Chondrocyte (in vitro differentiated cells): ENCODE measurements around the gene USP5. TPM values are rescaled to one million over a fixed set of nuclear protein-coding genes. Genes with fewer than 3 reads are reported as not detected.
"Not testable (repeated sequence)": the region's sequence is repeated elsewhere in the genome, so short reads cannot be mapped to it uniquely, and the experiment has no call there.

ENCODE experiments used
- DNase-seq: peaks from one replicate; pipeline ENCODE4 v3.0.0; 2021; ENCODE audit warnings: mixed read lengths, low spot score
- H3K27ac Mint-ChIP-seq: one replicate; pipeline ENCODE4 v1.8.0; 2021; ENCODE audit warnings: mild to moderate bottlenecking, moderate library complexity, mixed read lengths; ENCODE audit not compliant: unreplicated experiment
- H3K27me3 Mint-ChIP-seq: 2 replicates; pipeline ENCODE4 v1.8.0; 2021; ENCODE audit warnings: low read depth, mixed read lengths
- H3K36me3 Mint-ChIP-seq: 2 replicates; pipeline ENCODE4 v1.8.0; 2021; ENCODE audit warnings: low read depth, mixed read lengths
- H3K4me1 Mint-ChIP-seq: 2 replicates; pipeline ENCODE4 v1.8.0; 2021; ENCODE audit warnings: low read depth, mild to moderate bottlenecking, mixed read lengths
- H3K4me3 Mint-ChIP-seq: one replicate; pipeline ENCODE4 v1.8.0; 2021; ENCODE audit warnings: mild to moderate bottlenecking, moderate library complexity, mixed read lengths; ENCODE audit not compliant: unreplicated experiment
- H3K9me3 Mint-ChIP-seq: 2 replicates; pipeline ENCODE4 v1.8.0; 2021; ENCODE audit warnings: low read depth, mixed read lengths
- total RNA-seq: library from RNA; stranded (reverse); gene quantifications from 3 replicates; pipeline ENCODE4 v1.2.1, GENCODE V29; 2021
- TF ChIP-seq, protein P1 (sequence below): fragments of 200-600 bp; sonication (generic); IDR thresholded peaks from 2 replicates; pipeline ENCODE4 v1.5.0; 2021; ENCODE audit warnings: antibody characterized with exemption, mild to moderate bottlenecking, moderate library complexity

Gene USP5
- total RNA-seq, 1 donor from 2014 or later = 106 TPM

DNA sequence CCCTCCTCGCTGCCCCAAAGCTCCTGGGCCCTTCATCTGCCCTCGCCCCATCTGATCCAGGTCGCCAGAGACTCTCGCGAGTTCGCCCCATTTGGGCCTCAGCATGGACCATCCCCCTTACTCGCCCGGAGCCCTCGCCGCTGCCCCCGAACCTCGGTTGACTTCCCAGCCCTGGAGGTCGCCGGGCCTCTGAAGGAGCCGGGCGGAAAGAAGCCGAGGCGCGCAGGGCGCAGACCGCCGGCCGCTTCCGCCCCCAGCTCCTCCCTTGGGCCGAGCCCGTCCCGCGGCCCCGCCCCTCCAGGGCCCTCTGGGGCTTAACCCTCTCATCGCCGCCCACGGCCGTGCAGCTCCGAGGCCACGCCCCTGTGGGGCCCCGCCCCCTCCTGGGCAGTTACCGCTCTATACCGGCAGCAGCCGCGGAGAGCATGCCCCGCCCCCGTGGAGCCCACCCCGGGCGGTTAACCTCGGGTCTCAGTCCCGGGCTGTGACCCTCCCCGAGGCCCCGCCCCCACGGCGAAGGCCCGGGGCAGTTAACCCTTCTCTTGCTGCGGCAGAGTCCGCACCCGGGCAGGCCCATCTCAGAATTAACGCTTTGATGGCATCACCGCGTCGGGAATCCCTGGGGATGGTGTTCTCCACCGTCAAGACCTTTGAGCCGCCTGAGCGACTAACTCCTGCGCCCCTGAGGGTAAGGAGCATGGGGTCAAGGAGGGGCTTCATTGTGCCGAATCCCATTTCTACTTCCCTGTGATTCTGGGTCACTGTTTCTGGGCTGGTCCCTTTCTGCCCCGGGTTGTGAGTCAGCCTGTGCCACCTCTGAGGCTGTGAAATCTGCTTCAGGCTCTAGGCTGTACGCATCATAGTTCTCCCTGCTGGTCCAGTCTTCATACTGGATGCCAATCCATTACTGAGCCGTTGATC lies 21.4 kb downstream of the USP5 start, which contains the start of gene SPSB2:
TSS of gene SPSB2 (minus strand) at position 210 of the 921 bp plus-strand sequence. CDS start 402 bp downstream, outside the sequence.
- Mint-ChIP-seq H3K4me3 (peak within 1 kb of the TSS; percentile 85), H3K36me3 (peaks cover 15% of the 10 kb centered on the region), H3K27ac (peak within 1 kb of the TSS; percentile 93), H3K27me3 (no peaks in the 10 kb centered on the region), H3K4me1 (peaks cover 45% of the 10 kb centered on the region), H3K9me3 (no peaks in the 10 kb centered on the region)
- TF ChIP-seq, protein P1, sequence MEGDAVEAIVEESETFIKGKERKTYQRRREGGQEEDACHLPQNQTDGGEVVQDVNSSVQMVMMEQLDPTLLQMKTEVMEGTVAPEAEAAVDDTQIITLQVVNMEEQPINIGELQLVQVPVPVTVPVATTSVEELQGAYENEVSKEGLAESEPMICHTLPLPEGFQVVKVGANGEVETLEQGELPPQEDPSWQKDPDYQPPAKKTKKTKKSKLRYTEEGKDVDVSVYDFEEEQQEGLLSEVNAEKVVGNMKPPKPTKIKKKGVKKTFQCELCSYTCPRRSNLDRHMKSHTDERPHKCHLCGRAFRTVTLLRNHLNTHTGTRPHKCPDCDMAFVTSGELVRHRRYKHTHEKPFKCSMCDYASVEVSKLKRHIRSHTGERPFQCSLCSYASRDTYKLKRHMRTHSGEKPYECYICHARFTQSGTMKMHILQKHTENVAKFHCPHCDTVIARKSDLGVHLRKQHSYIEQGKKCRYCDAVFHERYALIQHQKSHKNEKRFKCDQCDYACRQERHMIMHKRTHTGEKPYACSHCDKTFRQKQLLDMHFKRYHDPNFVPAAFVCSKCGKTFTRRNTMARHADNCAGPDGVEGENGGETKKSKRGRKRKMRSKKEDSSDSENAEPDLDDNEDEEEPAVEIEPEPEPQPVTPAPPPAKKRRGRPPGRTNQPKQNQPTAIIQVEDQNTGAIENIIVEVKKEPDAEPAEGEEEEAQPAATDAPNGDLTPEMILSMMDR = no peak
- DNase-seq = peak; percentile 100

DNA sequence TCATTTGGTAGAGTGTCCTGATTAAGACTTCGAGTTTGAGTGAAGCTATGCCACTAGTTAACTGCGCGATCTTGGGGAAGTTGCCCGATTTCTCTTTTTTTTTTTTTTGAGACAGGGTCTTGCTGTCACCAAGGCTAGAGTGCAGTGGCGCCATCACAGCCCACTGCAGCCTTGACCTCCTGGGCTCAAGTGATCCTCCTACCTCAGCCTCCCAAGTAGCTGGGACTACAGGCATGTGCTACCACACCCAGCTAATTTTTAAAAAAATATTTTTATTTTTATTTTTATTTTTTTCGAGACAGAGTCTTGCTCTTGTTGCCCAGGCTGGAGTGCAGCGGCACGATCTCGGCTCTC lies 22.0 kb downstream of the USP5 start:
- not testable (repeated sequence) for H3K9me3 Mint-ChIP-seq, H3K27me3 Mint-ChIP-seq
- Mint-ChIP-seq H3K4me1 (peaks cover 39% of the 10 kb centered on the region), H3K27ac (peak overlapping the region; percentile 93), H3K36me3 (peaks cover 13% of the 10 kb centered on the region), H3K4me3 (peak overlapping the region; percentile 85)
- DNase-seq = peak; percentile 9

DNA sequence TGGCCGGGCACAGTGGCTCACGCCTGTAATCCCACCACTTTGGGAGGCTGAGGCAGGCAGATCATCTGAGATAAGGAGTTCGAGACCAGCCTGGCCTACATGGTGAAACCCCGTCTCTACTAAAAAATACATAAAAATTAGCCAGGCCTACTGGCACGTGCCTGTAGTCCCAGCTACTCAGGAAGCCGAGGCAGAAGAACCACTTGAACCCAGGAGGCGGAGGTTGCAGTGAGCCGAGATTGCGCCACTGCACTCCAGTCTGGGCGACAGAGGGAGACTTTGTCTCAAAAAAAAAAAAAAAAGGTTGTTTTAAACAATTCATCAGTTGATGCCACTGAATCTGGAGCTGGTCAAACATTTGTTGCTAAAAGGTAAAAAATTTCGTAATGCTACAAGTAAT lies 27.9 kb downstream of the USP5 start:
- not testable (repeated sequence) for H3K4me1 Mint-ChIP-seq, H3K27me3 Mint-ChIP-seq, H3K4me3 Mint-ChIP-seq, H3K36me3 Mint-ChIP-seq, H3K9me3 Mint-ChIP-seq, H3K27ac Mint-ChIP-seq
- DNase-seq = peak; percentile 20

DNA sequence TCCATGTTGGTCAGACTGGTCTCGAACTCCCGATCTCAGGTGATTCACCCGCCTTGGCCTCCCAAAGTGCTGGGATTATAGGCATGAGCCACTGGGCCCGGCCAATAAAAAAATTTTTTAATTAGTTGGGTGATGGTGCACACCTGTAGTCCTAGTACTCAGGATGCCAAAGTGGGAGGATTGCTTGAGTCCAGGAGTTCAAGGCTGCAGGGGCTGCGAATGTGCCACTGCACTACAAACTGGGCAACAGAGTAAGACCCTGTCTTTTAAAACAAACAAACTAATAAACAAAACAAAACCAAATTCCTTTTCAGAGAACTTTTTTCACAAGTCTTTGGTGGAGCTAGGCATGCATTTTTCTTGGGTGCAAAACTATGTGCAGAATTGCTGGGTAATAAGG lies 31.3 kb downstream of the USP5 start:
- Mint-ChIP-seq H3K36me3 (peaks cover 2% of the 10 kb centered on the region), H3K27ac (no peak overlapping the region), H3K9me3 (no peaks in the 10 kb centered on the region), H3K4me1 (no peaks in the 10 kb centered on the region), H3K4me3 (no peak overlapping the region), H3K27me3 (no peaks in the 10 kb centered on the region)
- peak; percentile 20 for DNase-seq
- TF ChIP-seq, protein P1 = no peak

DNA sequence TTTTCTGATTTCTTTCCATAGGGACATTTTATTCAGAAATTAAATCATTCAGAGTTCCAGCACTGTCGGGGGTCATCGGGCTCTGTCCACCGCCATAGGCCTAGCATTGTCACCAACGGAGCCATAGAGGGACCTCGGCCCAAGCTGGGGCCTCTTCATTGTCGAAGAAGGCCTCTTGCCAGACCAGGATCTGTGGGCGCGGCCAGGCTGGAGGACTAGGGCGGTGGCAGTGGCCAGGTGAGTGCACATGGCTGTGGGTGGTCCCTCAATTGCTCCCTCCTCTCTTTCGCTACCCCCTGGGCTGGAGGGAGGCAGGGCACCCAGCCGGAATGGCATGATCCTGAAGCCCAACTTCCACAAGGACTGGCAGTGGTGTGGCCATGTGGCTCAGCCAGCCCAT lies 31.7 kb downstream of the USP5 start:
- no peak overlapping the region for H3K4me3 Mint-ChIP-seq
- no peaks in the 10 kb centered on the region for H3K4me1 Mint-ChIP-seq
- DNase-seq = peak; percentile 88
- TF ChIP-seq, protein P1 = no peak
- H3K36me3 Mint-ChIP-seq = peaks cover 2% of the 10 kb centered on the region
- no peaks in the 10 kb centered on the region for H3K27me3 Mint-ChIP-seq
- H3K27ac Mint-ChIP-seq = no peak overlapping the region
- H3K9me3 Mint-ChIP-seq = no peaks in the 10 kb centered on the region

DNA sequence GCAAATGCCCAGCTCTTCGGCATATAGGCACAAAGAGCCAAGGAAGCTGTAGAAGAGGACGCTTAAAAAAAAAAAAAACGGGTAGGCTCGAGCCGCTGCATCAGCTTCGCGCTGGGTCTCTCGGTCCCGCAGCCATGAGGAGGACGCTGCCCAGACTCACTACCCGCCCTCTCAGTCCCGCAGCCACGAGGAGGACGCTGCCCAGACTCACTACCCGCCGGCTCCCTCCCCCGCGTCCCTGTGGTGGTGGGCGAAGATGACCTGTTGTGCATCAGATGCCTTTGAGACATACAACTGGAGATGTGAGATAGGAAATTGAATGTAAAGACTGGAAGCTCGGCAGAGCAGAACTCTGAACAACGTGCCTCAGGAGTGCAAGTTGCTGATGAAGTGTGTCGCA lies 32.6 kb downstream of the USP5 start:
- no peak overlapping the region for H3K27ac Mint-ChIP-seq

DNA sequence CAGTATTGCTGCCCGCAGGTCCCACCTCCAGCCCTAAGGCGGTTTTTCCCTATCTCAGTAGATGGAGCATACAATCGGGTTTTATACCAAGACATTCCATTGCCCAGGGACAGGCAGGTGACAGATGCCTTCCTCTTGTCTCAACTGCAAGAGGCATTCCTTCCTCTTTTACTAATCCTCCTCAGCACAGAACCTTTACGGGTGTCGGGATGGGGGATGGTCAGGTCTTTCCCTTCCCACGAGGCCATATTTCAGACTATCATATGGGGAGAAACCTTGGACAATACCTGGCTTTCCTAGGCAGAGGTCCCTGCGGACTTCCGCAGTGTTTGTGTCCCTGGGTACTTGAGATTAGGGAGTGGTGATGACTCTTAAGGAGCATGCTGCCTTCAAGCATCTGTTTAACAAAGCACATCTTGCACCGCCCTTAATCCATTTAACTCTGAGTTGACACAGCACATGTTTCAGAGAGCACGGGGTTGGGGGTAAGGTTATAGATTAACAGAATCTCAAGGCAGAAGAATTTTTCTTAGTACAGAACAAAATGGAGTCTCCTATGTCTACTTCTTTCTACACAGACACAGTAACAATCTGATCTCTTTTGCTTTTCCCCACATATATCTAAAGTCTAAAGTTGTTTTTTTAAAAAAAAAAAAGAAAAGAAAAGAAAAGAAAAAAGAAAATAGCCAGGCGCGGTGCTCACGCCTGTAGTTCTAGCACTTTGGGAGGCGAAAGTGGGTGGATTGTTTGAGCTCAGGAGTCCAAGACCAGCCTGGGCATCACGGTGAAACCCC lies 34.5 kb downstream of the USP5 start:
- H3K4me1 Mint-ChIP-seq, H3K9me3 Mint-ChIP-seq, H3K36me3 Mint-ChIP-seq, H3K4me3 Mint-ChIP-seq, H3K27me3 Mint-ChIP-seq: not testable (repeated sequence)
- peak; percentile 15 for DNase-seq
- peak overlapping the region; percentile 83 for H3K27ac Mint-ChIP-seq

More for the DNA sequence above, 32.6 kb downstream of the USP5 start:
- TF ChIP-seq, protein P1 = no peak
- Mint-ChIP-seq H3K36me3 (peaks cover 2% of the 10 kb centered on the region), H3K27me3 (no peaks in the 10 kb centered on the region), H3K4me1 (no peaks in the 10 kb centered on the region), H3K4me3 (no peak overlapping the region), H3K9me3 (no peaks in the 10 kb centered on the region)
- peak; percentile 80 for DNase-seq
